Muscle layer of duodenum (tissue), 2 donors: ENCODE measurements around the gene SERPINB12.

Source experiments
- H3K27ac ChIP-seq: one replicate; pipeline ENCODE4 v1.7.0; 2013; ENCODE audit warnings: mild to moderate bottlenecking, low read length
- H3K27me3 ChIP-seq: one replicate; pipeline ENCODE4 v1.7.0; 2013; ENCODE audit warnings: low read depth, mild to moderate bottlenecking, control low read depth, low read length
- H3K36me3 ChIP-seq, 2 donors: one replicate each; pipeline ENCODE4 v1.7.0; 2013; ENCODE audit warnings: low read length in 2 of 2, control low read depth in 1 of 2, mild to moderate bottlenecking in 1 of 2; ENCODE audit not compliant: insufficient read depth in 2 of 2, control insufficient read depth in 1 of 2
- H3K4me1 ChIP-seq, 2 donors: one replicate each; pipeline ENCODE4 v1.7.0; 2013; ENCODE audit warnings: low read length in 2 of 2, mild to moderate bottlenecking in 2 of 2, control low read depth in 1 of 2, moderate library complexity in 1 of 2; ENCODE audit not compliant: insufficient read depth in 2 of 2, control insufficient read depth in 1 of 2
- H3K4me3 ChIP-seq, 2 donors: one replicate each; pipeline ENCODE4 v1.7.0; 2013; ENCODE audit warnings: low read length in 2 of 2, low read depth in 1 of 2, mild to moderate bottlenecking in 1 of 2
- H3K9me3 ChIP-seq, 2 donors: one replicate each; pipeline ENCODE4 v1.7.0; 2013; ENCODE audit warnings: low read length in 2 of 2, control low read depth in 1 of 2, mild to moderate bottlenecking in 1 of 2; ENCODE audit not compliant: control insufficient read depth in 1 of 2
- donor health status: healthy.

The SERPINB12 gene

DNA sequence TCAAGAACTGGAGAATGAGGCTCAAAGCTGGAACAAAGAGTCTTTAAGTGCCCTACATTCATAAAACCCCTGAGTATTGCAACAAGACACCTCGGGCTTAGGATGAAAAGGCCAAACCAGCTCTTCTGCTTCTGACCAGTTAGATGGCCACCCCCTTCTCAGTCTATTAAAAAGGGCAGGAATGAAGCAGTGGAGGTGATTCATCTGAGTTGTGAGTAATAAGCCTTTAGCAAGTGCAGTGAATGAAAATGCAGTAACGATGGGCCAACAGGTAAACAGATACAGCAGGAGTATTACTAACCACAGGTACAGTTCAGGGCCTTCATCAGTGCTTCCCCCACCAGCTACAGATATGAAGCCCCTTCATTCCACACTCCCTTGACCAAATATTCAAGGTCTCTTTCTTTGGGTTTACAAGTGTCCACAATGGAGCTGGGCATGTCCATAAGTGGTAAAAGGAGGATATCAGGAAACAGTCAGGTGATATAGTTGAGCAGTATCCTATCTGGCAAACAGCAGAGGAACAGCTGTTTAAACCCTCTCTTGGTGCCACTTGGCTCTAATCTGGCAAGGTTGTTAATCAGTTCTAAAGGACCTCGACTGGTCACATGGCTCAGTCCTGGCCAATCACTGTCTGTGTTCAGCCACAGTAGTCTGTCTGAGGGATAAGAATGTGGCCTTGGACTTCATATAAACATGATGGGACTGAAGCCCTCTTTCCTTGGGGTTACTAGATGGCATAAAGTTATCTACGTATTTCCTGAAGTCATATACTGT lies 62.8 kb downstream of the SERPINB12 start:
- Histone ChIP-seq H3K27me3 (no peaks in the 10 kb centered on the region), H3K9me3 (no peaks in the 10 kb centered on the region), H3K27ac (no peak overlapping the region), H3K36me3 (no peaks in the 10 kb centered on the region), H3K4me1 (no peaks in the 10 kb centered on the region), H3K4me3 (no peak overlapping the region)

DNA sequence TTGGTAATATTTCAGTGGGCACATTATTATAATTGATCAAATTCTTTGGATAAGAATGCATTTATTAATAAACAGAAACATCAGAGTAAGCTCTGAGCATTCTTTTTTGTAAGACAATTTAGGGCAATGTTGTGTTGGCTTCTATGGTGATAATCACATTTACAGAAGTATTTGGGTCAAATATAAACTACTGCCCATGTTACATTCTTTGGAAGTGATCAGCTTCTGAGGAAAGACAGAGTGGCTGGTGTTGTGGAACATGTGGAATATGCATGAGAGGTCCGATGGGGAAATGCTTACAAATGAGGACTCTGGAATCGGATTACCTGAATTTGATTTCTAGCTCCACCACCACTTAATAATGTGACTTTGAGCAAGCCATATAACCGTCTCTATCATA lies 64.4 kb downstream of the SERPINB12 start:
- no peaks in the 10 kb centered on the region for H3K4me1 ChIP-seq
- no peak overlapping the region for H3K27ac ChIP-seq
- no peaks in the 10 kb centered on the region for H3K9me3 ChIP-seq

DNA sequence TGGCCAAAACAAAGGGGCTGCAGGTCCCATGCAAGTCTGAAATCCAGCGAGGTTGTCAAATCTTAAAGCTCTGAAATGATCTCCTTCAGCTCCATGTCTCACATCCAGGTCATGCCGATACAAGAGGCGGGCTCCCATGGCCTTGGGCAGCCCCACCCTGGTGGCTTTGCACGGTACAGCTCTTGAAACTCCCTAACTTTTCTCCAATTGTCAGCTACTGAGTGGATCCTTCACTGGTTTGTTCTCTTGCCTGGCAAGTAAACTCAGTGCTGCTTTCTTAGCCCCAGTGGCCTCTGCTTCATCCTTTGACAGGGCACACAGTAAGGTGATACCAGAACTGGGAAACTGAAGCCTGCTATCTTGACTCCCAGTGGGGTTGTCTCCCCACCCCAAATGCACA lies 71.3 kb downstream of the SERPINB12 start:
- Histone ChIP-seq H3K9me3 (no peaks in the 10 kb centered on the region), H3K27me3 (no peaks in the 10 kb centered on the region), H3K4me1 (peaks cover 0 to 10% of the 10 kb centered on the region in 2 donors), H3K27ac (no peak overlapping the region), H3K4me3 (no peak overlapping the region), H3K36me3 (no peaks in the 10 kb centered on the region)

More for the DNA sequence above, 64.4 kb downstream of the SERPINB12 start:
- Histone ChIP-seq H3K36me3 (no peaks in the 10 kb centered on the region), H3K27me3 (no peaks in the 10 kb centered on the region), H3K4me3 (no peak overlapping the region)

DNA sequence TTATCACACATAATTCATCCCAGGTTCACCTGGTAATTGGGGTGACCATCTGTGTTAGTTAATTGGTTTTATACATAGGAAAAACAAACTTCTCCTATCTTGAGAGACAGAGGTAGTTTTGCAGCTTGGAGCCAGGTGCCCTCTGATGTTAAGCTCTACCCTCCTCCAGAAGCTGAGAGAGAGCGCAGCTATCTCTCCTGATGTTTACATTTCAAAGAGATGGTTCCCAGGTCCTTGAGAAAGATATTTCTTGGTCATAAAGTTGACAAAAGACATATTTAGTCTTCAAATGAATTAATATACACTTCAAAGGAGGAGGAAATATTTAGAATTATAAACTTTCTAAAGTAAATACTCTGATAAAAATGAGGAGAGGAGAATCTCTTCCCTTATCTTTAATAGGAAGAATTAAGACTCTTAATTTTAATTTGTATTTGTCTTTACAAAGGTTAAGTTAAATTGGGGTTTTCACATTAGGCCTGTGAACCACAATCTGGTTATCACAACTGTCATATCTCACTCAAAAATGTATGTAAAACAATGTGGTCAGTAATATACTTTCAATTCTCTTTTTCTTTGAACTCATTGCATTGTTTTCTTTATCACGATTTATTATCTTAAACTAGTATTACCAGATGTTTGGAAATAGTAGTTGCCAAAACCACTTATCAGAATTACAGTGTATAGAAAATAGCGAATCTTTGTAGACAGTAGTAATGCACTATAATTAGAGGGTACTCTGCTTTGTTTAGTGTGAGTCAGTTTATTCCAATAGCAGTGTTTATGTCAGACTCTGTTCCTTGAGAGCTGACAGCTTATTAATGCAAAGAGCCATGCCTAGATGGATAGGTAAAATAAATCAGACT lies 75.1 kb downstream of the SERPINB12 start:
- H3K36me3 ChIP-seq: no peaks in the 10 kb centered on the region
- no peak overlapping the region for H3K4me3 ChIP-seq
- H3K9me3 ChIP-seq: peaks cover 0 to 7% of the 10 kb centered on the region in 2 donors
- no peak overlapping the region for H3K27ac ChIP-seq
- H3K27me3 ChIP-seq: no peaks in the 10 kb centered on the region
- peaks cover 0 to 10% of the 10 kb centered on the region in 2 donors for H3K4me1 ChIP-seq

DNA sequence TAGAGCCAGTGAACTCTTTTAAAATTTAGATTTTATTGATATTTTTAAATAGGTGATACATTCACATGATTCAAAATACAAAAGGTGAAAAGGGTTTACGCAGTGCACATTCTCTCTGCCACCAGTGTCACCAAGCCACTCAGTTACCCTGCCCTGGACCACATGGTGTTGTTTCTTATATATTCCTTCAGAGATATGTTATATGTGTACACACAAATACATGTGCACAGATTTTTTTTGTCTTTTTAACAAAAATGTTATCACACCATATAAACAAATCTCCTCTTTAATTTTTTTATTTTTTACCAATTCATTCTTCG lies 75.7 kb downstream of the SERPINB12 start:
- H3K27me3 ChIP-seq: no peaks in the 10 kb centered on the region
- H3K27ac ChIP-seq: no peak overlapping the region
- H3K4me1 ChIP-seq: peaks cover 0 to 10% of the 10 kb centered on the region in 2 donors
- H3K9me3 ChIP-seq: peaks cover 0 to 7% of the 10 kb centered on the region in 2 donors
- H3K4me3 ChIP-seq: no peak overlapping the region
- H3K36me3 ChIP-seq: no peaks in the 10 kb centered on the region
